Smooth muscle cell (in vitro differentiated cells): Measurements from ENCODE around the gene SIMC1. TPM values are rescaled to one million over a fixed set of nuclear protein-coding genes. Genes with fewer than 3 reads are reported as not detected.

Experiments
- DNase-seq: peaks from one replicate; lab custom pipeline; 2025; ENCODE audit not compliant: unreplicated experiment; lab: John Stamatoyannopoulos, UW
- H2AFZ ChIP-seq: fragments of 200-600 bp; sonication (generic); 2 replicates; pipeline ENCODE4 v1.6.0; 2016; ENCODE audit warnings: antibody characterized with exemption, low read depth, mild to moderate bottlenecking
- H3F3A ChIP-seq: fragments of 200-600 bp; sonication (generic); 2 replicates; pipeline ENCODE4 v1.6.0; 2017; ENCODE audit warnings: antibody characterized with exemption, low read depth
- H3K27ac ChIP-seq: fragments of 200-600 bp; sonication (generic); 2 replicates; pipeline ENCODE4 v1.5.1; 2016; ENCODE audit warnings: low read depth, mild to moderate bottlenecking
- H3K27me3 ChIP-seq: fragments of 200-600 bp; sonication (generic); 2 replicates; pipeline ENCODE4 v1.6.1; 2016; ENCODE audit warnings: low read depth, mild to moderate bottlenecking
- H3K36me3 ChIP-seq: fragments of 200-600 bp; sonication (generic); 2 replicates; pipeline ENCODE4 v1.5.1; 2016; ENCODE audit warnings: low read depth
- H3K4me1 ChIP-seq: fragments of 200-600 bp; sonication (generic); 2 replicates; pipeline ENCODE4 v1.5.1; 2016; ENCODE audit warnings: low read depth
- H3K4me2 ChIP-seq: fragments of 200-600 bp; sonication (generic); 2 replicates; pipeline ENCODE4 v1.6.0; 2016; ENCODE audit warnings: mild to moderate bottlenecking
- H3K4me3 ChIP-seq: fragments of 200-600 bp; sonication (generic); 2 replicates; pipeline ENCODE4 v1.5.1; 2016; ENCODE audit warnings: mild to moderate bottlenecking
- H3K79me2 ChIP-seq: fragments of 200-600 bp; sonication (generic); 2 replicates; pipeline ENCODE4 v1.6.0; 2016; ENCODE audit warnings: low read depth, mild to moderate bottlenecking
- H3K9ac ChIP-seq: fragments of 200-600 bp; sonication (generic); 2 replicates; pipeline ENCODE4 v1.6.0; 2016; ENCODE audit warnings: low read depth
- H3K9me3 ChIP-seq: fragments of 200-600 bp; sonication (generic); replicated peaks from 2 replicates; pipeline ENCODE4 v1.5.1; 2016; ENCODE audit warnings: low read depth
- H4K20me1 ChIP-seq: fragments of 200-600 bp; sonication (generic); 2 replicates; pipeline ENCODE4 v1.6.0; 2016; ENCODE audit warnings: low read depth
- CTCF ChIP-seq: fragments of 200-600 bp; sonication (generic); IDR thresholded peaks from 2 replicates; pipeline ENCODE4 v1.5.1; 2017; ENCODE audit warnings: borderline replicate concordance, mild to moderate bottlenecking, antibody characterized with exemption; ENCODE audit not compliant: insufficient read depth, poor library complexity, severe bottlenecking
- WGBS: methylation state at CpG from one replicate; pipeline ENCODE4 v1.1.7; 2016; ENCODE audit warnings: low lambda C conversion rate; 5-methylcytosine and 5-hydroxymethylcytosine counted together
- polyA plus RNA-seq: library from polyadenylated mRNA; unstranded; fragments of >200 nt; fragmentation: Nextera tagmentation; extraction: Ambion mirVana; gene quantifications from 2 replicates; pipeline ENCODE4 v1.2.1, GENCODE V29; 2016
- total RNA-seq: library from RNA; depleted of rRNA; stranded (reverse); fragments of >200 nt; gene quantifications from 2 replicates; pipeline ENCODE4 v1.2.3, GENCODE V29; 2014

The SIMC1 gene
- total and polyA plus RNA-seq, 2 experiments from 2014 or later: 15.3 to 16.3 TPM

GRCh38 chr5:176388003-176388443 is 149.8 kb downstream of the SIMC1 start:
- Histone ChIP-seq H3K79me2 (peaks cover 29% of the 10 kb centered on the region), H3K27me3 (no peaks in the 10 kb centered on the region)
- WGBS: 2% methylated on average over 29 of the region's 29 CpGs

GRCh38 chr5:176388444-176389134 is 150.4 kb downstream of the SIMC1 start, which contains the start of the genes HIGD2A and NOP16:
HIGD2A (plus strand) TSS chr5:176388751; CDS start chr5:176388820, 69 bp downstream.
NOP16 (minus strand) TSS chr5:176388598; CDS start chr5:176388539, 59 bp downstream.
- peak within 1 kb of the TSS; percentile 99 for H3K4me2 ChIP-seq
- no peaks in the 10 kb centered on the region for H3F3A ChIP-seq
- H3K9ac ChIP-seq: peak within 1 kb of the TSS; percentile 78
- peaks cover 29% of the 10 kb centered on the region for H3K79me2 ChIP-seq
- H4K20me1 ChIP-seq: no peaks in the 10 kb centered on the region
- no peaks in the 10 kb centered on the region for H3K27me3 ChIP-seq
- H2AFZ ChIP-seq: no peak within 1 kb of the TSS
- peaks cover 14% of the 10 kb centered on the region for H3K4me1 ChIP-seq
- TF ChIP-seq CTCF: no peak
- peaks cover 3% of the 10 kb centered on the region for H3K36me3 ChIP-seq
- peak within 1 kb of the TSS; percentile 81 for H3K27ac ChIP-seq
- no peaks in the 10 kb centered on the region for H3K9me3 ChIP-seq
- DNase-seq: peak; percentile 94
- peak within 1 kb of the TSS; percentile 64 for H3K4me3 ChIP-seq
- WGBS: under 1% methylated on average over 46 of the region's 47 CpGs

More at GRCh38 chr5:176388003-176388443, 149.8 kb downstream of the SIMC1 start:
- peak overlapping the region; percentile 99 for H3K4me2 ChIP-seq
- no peak for TF ChIP-seq CTCF
- H3K9me3 ChIP-seq: no peaks in the 10 kb centered on the region
- H3K4me1 ChIP-seq: peaks cover 14% of the 10 kb centered on the region
- peaks cover 7% of the 10 kb centered on the region for H3K36me3 ChIP-seq
- H3K9ac ChIP-seq: peak overlapping the region; percentile 78
- no peak for DNase-seq
- no peaks in the 10 kb centered on the region for H3F3A ChIP-seq
- no peaks in the 10 kb centered on the region for H4K20me1 ChIP-seq
- peak overlapping the region; percentile 22 for H3K27ac ChIP-seq
- H2AFZ ChIP-seq: no peak overlapping the region
- H3K4me3 ChIP-seq: peak overlapping the region; percentile 64

GRCh38 chr5:176389135-176390123 is 151.2 kb downstream of the SIMC1 start:
- 32% methylated on average over 37 of the region's 41 CpGs for WGBS
- peaks cover 14% of the 10 kb centered on the region for H3K4me1 ChIP-seq
- peaks cover 29% of the 10 kb centered on the region for H3K79me2 ChIP-seq
- peaks cover 3% of the 10 kb centered on the region for H3K36me3 ChIP-seq
- H4K20me1 ChIP-seq: no peaks in the 10 kb centered on the region
- H3F3A ChIP-seq: no peaks in the 10 kb centered on the region
- H3K27me3 ChIP-seq: no peaks in the 10 kb centered on the region
- no peak overlapping the region for H2AFZ ChIP-seq
- peak overlapping the region; percentile 81 for H3K27ac ChIP-seq
- H3K4me3 ChIP-seq: peak overlapping the region; percentile 64
- no peaks in the 10 kb centered on the region for H3K9me3 ChIP-seq
- peak overlapping the region; percentile 53 for H3K9ac ChIP-seq
- H3K4me2 ChIP-seq: peak overlapping the region; percentile 99
- no peak for TF ChIP-seq CTCF
- no peak for DNase-seq
